Measurements from ENCODE around the gene OTOP2. TPM values are rescaled to one million over a fixed set of nuclear protein-coding genes. Genes with fewer than 3 reads are reported as not detected.

OTOP2 gene
- total and polyA plus RNA-seq, 2 of the 8 experiments (the other 6 are each of a cell fraction or from before 2014, with no cell fraction given): 0.23 TPM; not detected in 1

- no peak for TF ChIP-seq CHD7 (IDR thresholded peaks at IDR 0.05; ENCODE audit: insufficient replicate concordance, low read length)
- peak; percentile 62; the same call in 1 of the 2 replicates for TF ChIP-seq GABPA (IDR thresholded peaks at IDR 0.05; ENCODE audit: borderline replicate concordance, insufficient read depth, low read length)
- TF ChIP-seq, protein P1, sequence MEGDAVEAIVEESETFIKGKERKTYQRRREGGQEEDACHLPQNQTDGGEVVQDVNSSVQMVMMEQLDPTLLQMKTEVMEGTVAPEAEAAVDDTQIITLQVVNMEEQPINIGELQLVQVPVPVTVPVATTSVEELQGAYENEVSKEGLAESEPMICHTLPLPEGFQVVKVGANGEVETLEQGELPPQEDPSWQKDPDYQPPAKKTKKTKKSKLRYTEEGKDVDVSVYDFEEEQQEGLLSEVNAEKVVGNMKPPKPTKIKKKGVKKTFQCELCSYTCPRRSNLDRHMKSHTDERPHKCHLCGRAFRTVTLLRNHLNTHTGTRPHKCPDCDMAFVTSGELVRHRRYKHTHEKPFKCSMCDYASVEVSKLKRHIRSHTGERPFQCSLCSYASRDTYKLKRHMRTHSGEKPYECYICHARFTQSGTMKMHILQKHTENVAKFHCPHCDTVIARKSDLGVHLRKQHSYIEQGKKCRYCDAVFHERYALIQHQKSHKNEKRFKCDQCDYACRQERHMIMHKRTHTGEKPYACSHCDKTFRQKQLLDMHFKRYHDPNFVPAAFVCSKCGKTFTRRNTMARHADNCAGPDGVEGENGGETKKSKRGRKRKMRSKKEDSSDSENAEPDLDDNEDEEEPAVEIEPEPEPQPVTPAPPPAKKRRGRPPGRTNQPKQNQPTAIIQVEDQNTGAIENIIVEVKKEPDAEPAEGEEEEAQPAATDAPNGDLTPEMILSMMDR (IDR thresholded peaks at IDR 0.05; ENCODE audit: control extremely low read depth in 1 of 3, insufficient read depth in 1 of 3, low read depth in 1 of 3, low read length in 3 of 3): peak; percentile 79 to 83 (median 82)
- TF ChIP-seq RAD21 (IDR thresholded peaks at IDR 0.05 in 1 of 2, conservative IDR thresholded peaks at IDR 0.05 in 1 of 2; ENCODE audit: low read depth in 2 of 2, low read length in 2 of 2): peak; percentile 88 to 91
- no peak for TF ChIP-seq SIRT6 (IDR thresholded peaks at IDR 0.05; ENCODE audit: low read length)
These were observed 37.7 kb downstream of the OTOP2 start (continued) for GRCh38 chr17:74961657-74962350.
